Right renal cortex interstitium (tissue), 3 donors: ENCODE results near the gene OR2F2. TPM values are rescaled to one million over a fixed set of nuclear protein-coding genes. Genes with fewer than 3 reads are reported as not detected.

ENCODE experiments used
- DNase-seq, 3 donors: peaks; one replicate each; pipeline ENCODE4 v3.0.0-alpha.2; 2013; ENCODE audit warnings: low read depth in 3 of 3, low spot score in 2 of 3
- polyA plus RNA-seq, 3 donors: library from polyadenylated mRNA; unstranded; fragments of 120-200 nt; gene quantifications; one replicate each; pipeline ENCODE4 v1.2.1, GENCODE V29; 2013; ENCODE audit not compliant: insufficient read length in 3 of 3

The OR2F2 gene
- polyA plus RNA-seq, 3 donors, result not detected

GRCh38 chr7:143913945-143914615 is 21.0 kb upstream of the OR2F2 start:
- no peak for DNase-seq

GRCh38 chr7:143914938-143915652 is 19.9 kb upstream of the OR2F2 start:
- DNase-seq, result no peak

- no peak for DNase-seq
Measured at GRCh38 chr7:143924851-143925250, 10.2 kb upstream of the OR2F2 start.

- no peak for DNase-seq
Measured at GRCh38 chr7:143929224-143929920, 5.7 kb upstream of the OR2F2 start.

- DNase-seq, result no peak
Measured at GRCh38 chr7:143931739-143932138, 3.3 kb upstream of the OR2F2 start.

GRCh38 chr7:143936087-143937009 is 1.3 kb downstream of the OR2F2 start:
- DNase-seq, result no peak

- DNase-seq, result no peak
Measured at GRCh38 chr7:143938379-143939243, 3.6 kb downstream of the OR2F2 start.

GRCh38 chr7:143945423-143945822 is 10.4 kb downstream of the OR2F2 start:
- DNase-seq, result no peak

- no peak for DNase-seq
Measured at GRCh38 chr7:143947111-143947510, 12.1 kb downstream of the OR2F2 start.

- DNase-seq, result no peak
Measured at GRCh38 chr7:143948733-143949132, 13.7 kb downstream of the OR2F2 start.

GRCh38 chr7:143953421-143953820 is 18.4 kb downstream of the OR2F2 start:
- no peak for DNase-seq

GRCh38 chr7:143954135-143954534 is 19.1 kb downstream of the OR2F2 start:
- no peak for DNase-seq

- DNase-seq, result no peak
Measured at GRCh38 chr7:143954544-143954943, 19.5 kb downstream of the OR2F2 start, which contains the start of gene OR2F1. OR2F1 (plus strand) TSS chr7:143954844; CDS start chr7:143959971, 5,127 bp downstream.

GRCh38 chr7:143958781-143959180 is 23.7 kb downstream of the OR2F2 start:
- DNase-seq, result no peak

- DNase-seq, result no peak
Measured at GRCh38 chr7:143960813-143961610, 26.0 kb downstream of the OR2F2 start.

GRCh38 chr7:143965280-143965679 is 30.2 kb downstream of the OR2F2 start:
- no peak for DNase-seq

GRCh38 chr7:143967398-143967797 is 32.4 kb downstream of the OR2F2 start:
- DNase-seq, result no peak

GRCh38 chr7:143973870-143974416 is 38.9 kb downstream of the OR2F2 start:
- DNase-seq, result no peak

- DNase-seq, result no peak
Measured at GRCh38 chr7:143974459-143974858, 39.4 kb downstream of the OR2F2 start.
